GM23338 (cell line): Measurements from ENCODE around the gene AQP12B. TPM values are rescaled to one million over a fixed set of nuclear protein-coding genes. Genes with fewer than 3 reads are reported as not detected.
A peak's percentile ranks its signal among the peaks of the same experiment; 100 is the strongest.

ENCODE experiments used
- ATAC-seq: fragments of 200-7000 bp; cut with Tn5 transposase; 3 replicates; pipeline ENCODE4 v1.9.1; 2020
- DNase-seq: peaks from one replicate; pipeline ENCODE4 v3.0.0-alpha.2; 2015; ENCODE audit warnings: low spot score
- H2AFZ ChIP-seq: fragments of 200-600 bp; sonication (generic); 2 replicates; pipeline ENCODE4 v1.8.0; 2016; ENCODE audit warnings: antibody characterized with exemption, mild to moderate bottlenecking, moderate library complexity
- H3F3A ChIP-seq: fragments of 200-600 bp; sonication (generic); replicated peaks from 2 replicates; pipeline ENCODE4 v1.8.0; 2017; ENCODE audit warnings: antibody characterized with exemption, mixed run types, low read depth
- H3K27ac ChIP-seq: fragments of 200-600 bp; sonication (generic); 2 replicates; pipeline ENCODE4 v1.6.1; 2016; ENCODE audit warnings: low read depth
- H3K27me3 ChIP-seq: fragments of 200-600 bp; sonication (generic); 2 replicates; pipeline ENCODE4 v1.8.0; 2016; ENCODE audit warnings: mild to moderate bottlenecking, mixed run types, moderate library complexity; ENCODE audit not compliant: insufficient read depth
- H3K36me3 ChIP-seq: fragments of 200-600 bp; sonication (generic); 2 replicates; pipeline ENCODE4 v1.8.0; 2016; ENCODE audit warnings: mild to moderate bottlenecking; ENCODE audit not compliant: insufficient read depth
- H3K4me1 ChIP-seq: fragments of 200-600 bp; sonication (generic); 2 replicates; pipeline ENCODE4 v1.8.0; 2016; ENCODE audit warnings: mild to moderate bottlenecking, moderate library complexity; ENCODE audit not compliant: insufficient read depth
- H3K4me2 ChIP-seq: fragments of 200-600 bp; sonication (generic); 2 replicates; pipeline ENCODE4 v1.7.1; 2017; ENCODE audit warnings: mixed run types
- H3K4me3 ChIP-seq: fragments of 200-600 bp; sonication (generic); 2 replicates; pipeline ENCODE4 v1.6.1; 2016; ENCODE audit warnings: mixed run types
- H3K79me2 ChIP-seq: fragments of 200-600 bp; sonication (generic); replicated peaks from 2 replicates; pipeline ENCODE4 v1.8.0; 2017; ENCODE audit warnings: mild to moderate bottlenecking; ENCODE audit not compliant: insufficient read depth
- H3K9me2 ChIP-seq: fragments of 200-600 bp; sonication (generic); 2 replicates; pipeline ENCODE4 v1.8.0; 2017; ENCODE audit not compliant: insufficient read depth
- H4K20me1 ChIP-seq: fragments of 200-600 bp; sonication (generic); replicated peaks from 2 replicates; pipeline ENCODE4 v1.8.0; 2017; ENCODE audit warnings: mild to moderate bottlenecking; ENCODE audit not compliant: insufficient read depth
- H3K27ac Mint-ChIP-seq: 2 replicates; pipeline ENCODE4 v1.8.0; 2020; ENCODE audit warnings: inconsistent platforms, mild to moderate bottlenecking, moderate library complexity, mixed read lengths
- H3K27me3 Mint-ChIP-seq: 3 replicates; pipeline ENCODE4 v1.8.0; 2022; ENCODE audit warnings: low read depth, mild to moderate bottlenecking, moderate library complexity, mixed read lengths, inconsistent platforms; ENCODE audit not compliant: insufficient read depth, poor library complexity
- H3K36me3 Mint-ChIP-seq: 3 replicates; pipeline ENCODE4 v1.8.0; 2021; ENCODE audit warnings: low read depth, mild to moderate bottlenecking, inconsistent platforms, moderate library complexity, mixed read lengths
- H3K4me1 Mint-ChIP-seq: 3 replicates; pipeline ENCODE4 v1.8.0; 2020; ENCODE audit warnings: mild to moderate bottlenecking, inconsistent platforms, mixed read lengths
- H3K4me3 Mint-ChIP-seq: 3 replicates; pipeline ENCODE4 v1.8.0; 2021; ENCODE audit warnings: moderate library complexity, mild to moderate bottlenecking, inconsistent platforms, mixed read lengths
- H3K9me3 Mint-ChIP-seq: 3 replicates; pipeline ENCODE4 v1.8.0; 2020; ENCODE audit warnings: moderate library complexity, mild to moderate bottlenecking, inconsistent platforms, mixed read lengths
- CTCF ChIP-seq, 2 experiments: fragments of 200-600 bp in 1 of 2; sonication (generic) in 1 of 2; conservative IDR thresholded peaks; 2 replicates each; pipeline versions ENCODE4 v1.5.1 to v1.6.1; 2016 to 2017; ENCODE audit warnings: antibody characterized with exemption in 2 of 2, low read depth in 2 of 2, mild to moderate bottlenecking in 2 of 2, moderate library complexity in 1 of 2
- ETS1 ChIP-seq: IDR thresholded peaks from 2 replicates; pipeline ENCODE4 v1.6.1; 2016; ENCODE audit warnings: antibody characterized with exemption
- EZH2phosphoT487 ChIP-seq: fragments of 200-600 bp; sonication (generic); IDR thresholded peaks from one replicate; pipeline ENCODE4 v1.8.1; 2018; ENCODE audit warnings: antibody characterized with exemption; ENCODE audit not compliant: unreplicated experiment
- JUNB ChIP-seq: IDR thresholded peaks from one replicate; pipeline ENCODE4 v1.6.1; 2016; ENCODE audit warnings: antibody characterized with exemption; ENCODE audit not compliant: unreplicated experiment
- polyA plus RNA-seq: library from polyadenylated mRNA; unstranded; fragments of >200 nt; fragmentation: Nextera tagmentation; extraction: Ambion mirVana; gene quantifications from 2 replicates; pipeline ENCODE4 v1.2.1, GENCODE V29; 2016
- total RNA-seq: library from RNA; depleted of rRNA; stranded (reverse); fragments of >200 nt; shearing (Covaris generic); gene quantifications from 2 replicates; pipeline ENCODE4 v1.2.3, GENCODE V29; 2014
- TF ChIP-seq, protein P1 (sequence below): fragments of 250-450 bp; sonication (Bioruptor Pico); IDR thresholded peaks from 2 replicates; pipeline ENCODE4 v1.5.0; 2020; ENCODE audit warnings: mild to moderate bottlenecking, moderate library complexity

Gene AQP12B
- total and polyA plus RNA-seq, 2 experiments from 2014 or later: not detected

GRCh38 chr2:240645346-240645745 is 37.3 kb downstream of the AQP12B start (continued):
- TF ChIP-seq, protein P1, sequence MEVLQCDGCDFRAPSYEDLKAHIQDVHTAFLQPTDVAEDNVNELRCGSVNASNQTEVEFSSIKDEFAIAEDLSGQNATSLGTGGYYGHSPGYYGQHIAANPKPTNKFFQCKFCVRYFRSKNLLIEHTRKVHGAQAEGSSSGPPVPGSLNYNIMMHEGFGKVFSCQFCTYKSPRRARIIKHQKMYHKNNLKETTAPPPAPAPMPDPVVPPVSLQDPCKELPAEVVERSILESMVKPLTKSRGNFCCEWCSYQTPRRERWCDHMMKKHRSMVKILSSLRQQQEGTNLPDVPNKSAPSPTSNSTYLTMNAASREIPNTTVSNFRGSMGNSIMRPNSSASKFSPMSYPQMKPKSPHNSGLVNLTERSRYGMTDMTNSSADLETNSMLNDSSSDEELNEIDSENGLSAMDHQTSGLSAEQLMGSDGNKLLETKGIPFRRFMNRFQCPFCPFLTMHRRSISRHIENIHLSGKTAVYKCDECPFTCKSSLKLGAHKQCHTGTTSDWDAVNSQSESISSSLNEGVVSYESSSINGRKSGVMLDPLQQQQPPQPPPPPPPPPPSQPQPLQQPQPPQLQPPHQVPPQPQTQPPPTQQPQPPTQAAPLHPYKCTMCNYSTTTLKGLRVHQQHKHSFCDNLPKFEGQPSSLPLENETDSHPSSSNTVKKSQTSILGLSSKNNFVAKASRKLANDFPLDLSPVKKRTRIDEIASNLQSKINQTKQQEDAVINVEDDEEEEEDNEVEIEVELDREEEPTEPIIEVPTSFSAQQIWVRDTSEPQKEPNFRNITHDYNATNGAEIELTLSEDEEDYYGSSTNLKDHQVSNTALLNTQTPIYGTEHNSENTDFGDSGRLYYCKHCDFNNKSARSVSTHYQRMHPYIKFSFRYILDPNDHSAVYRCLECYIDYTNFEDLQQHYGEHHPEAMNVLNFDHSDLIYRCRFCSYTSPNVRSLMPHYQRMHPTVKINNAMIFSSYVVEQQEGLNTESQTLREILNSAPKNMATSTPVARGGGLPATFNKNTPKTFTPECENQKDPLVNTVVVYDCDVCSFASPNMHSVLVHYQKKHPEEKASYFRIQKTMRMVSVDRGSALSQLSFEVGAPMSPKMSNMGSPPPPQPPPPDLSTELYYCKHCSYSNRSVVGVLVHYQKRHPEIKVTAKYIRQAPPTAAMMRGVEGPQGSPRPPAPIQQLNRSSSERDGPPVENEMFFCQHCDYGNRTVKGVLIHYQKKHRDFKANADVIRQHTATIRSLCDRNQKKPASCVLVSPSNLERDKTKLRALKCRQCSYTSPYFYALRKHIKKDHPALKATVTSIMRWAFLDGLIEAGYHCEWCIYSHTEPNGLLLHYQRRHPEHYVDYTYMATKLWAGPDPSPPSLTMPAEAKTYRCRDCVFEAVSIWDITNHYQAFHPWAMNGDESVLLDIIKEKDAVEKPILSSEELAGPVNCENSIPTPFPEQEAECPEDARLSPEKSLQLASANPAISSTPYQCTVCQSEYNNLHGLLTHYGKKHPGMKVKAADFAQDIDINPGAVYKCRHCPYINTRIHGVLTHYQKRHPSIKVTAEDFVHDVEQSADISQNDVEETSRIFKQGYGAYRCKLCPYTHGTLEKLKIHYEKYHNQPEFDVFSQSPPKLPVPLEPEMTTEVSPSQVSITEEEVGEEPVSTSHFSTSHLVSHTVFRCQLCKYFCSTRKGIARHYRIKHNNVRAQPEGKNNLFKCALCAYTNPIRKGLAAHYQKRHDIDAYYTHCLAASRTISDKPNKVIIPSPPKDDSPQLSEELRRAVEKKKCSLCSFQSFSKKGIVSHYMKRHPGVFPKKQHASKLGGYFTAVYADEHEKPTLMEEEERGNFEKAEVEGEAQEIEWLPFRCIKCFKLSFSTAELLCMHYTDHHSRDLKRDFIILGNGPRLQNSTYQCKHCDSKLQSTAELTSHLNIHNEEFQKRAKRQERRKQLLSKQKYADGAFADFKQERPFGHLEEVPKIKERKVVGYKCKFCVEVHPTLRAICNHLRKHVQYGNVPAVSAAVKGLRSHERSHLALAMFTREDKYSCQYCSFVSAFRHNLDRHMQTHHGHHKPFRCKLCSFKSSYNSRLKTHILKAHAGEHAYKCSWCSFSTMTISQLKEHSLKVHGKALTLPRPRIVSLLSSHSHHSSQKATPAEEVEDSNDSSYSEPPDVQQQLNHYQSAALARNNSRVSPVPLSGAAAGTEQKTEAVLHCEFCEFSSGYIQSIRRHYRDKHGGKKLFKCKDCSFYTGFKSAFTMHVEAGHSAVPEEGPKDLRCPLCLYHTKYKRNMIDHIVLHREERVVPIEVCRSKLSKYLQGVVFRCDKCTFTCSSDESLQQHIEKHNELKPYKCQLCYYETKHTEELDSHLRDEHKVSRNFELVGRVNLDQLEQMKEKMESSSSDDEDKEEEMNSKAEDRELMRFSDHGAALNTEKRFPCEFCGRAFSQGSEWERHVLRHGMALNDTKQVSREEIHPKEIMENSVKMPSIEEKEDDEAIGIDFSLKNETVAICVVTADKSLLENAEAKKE (CRISPR knock-in tag): no peak
- TF ChIP-seq JUNB: no peak
- TF ChIP-seq EZH2phosphoT487: no peak

GRCh38 chr2:240644859-240645301 is 37.8 kb downstream of the AQP12B start:
- no peak overlapping the region for H3K4me2 ChIP-seq
- H4K20me1 ChIP-seq: no peaks in the 10 kb centered on the region
- H3K4me3 ChIP-seq: no peak overlapping the region
- Mint-ChIP-seq H3K4me3 (no peak overlapping the region), H3K4me1 (peaks cover 10% of the 10 kb centered on the region), H3K27me3 (peaks cover 10% of the 10 kb centered on the region), H3K36me3 (no peaks in the 10 kb centered on the region), H3K9me3 (no peaks in the 10 kb centered on the region), H3K27ac (no peak overlapping the region)
- H3K36me3 ChIP-seq: no peaks in the 10 kb centered on the region
- no peaks in the 10 kb centered on the region for H3K9me2 ChIP-seq
- no peak for DNase-seq
- H3K27ac ChIP-seq: no peak overlapping the region
- ATAC-seq: no peak
- no peaks in the 10 kb centered on the region for H3K4me1 ChIP-seq
- H2AFZ ChIP-seq: no peak overlapping the region
- no peaks in the 10 kb centered on the region for H3K79me2 ChIP-seq
- no peaks in the 10 kb centered on the region for H3F3A ChIP-seq
- TF ChIP-seq, protein P1 (CRISPR knock-in tag): no peak
- TF ChIP-seq ETS1: no peak
- peak in 1 of 2 experiments; percentile 28; a peak in 2 of 4 replicates for TF ChIP-seq CTCF (conservative IDR thresholded peaks at IDR 0.05; ENCODE audit: low read depth in 2 of 2)
- no peaks in the 10 kb centered on the region for H3K27me3 ChIP-seq
